Heart right ventricle (tissue), 16 donors: ENCODE results near the gene SNRNP48. TPM values are rescaled to one million over a fixed set of nuclear protein-coding genes. Genes with fewer than 3 reads are reported as not detected.

Experiments
- ATAC-seq, 8 donors: fragments of 200-7000 bp; cut with Tn5 transposase; one replicate each; pipeline ENCODE4 v1.9.1; 2020; ENCODE audit warnings: mild to moderate bottlenecking in 8 of 8, moderate library complexity in 8 of 8, moderate number of reproducible peaks in 1 of 8
- DNase-seq, 2 donors: peaks; one replicate each; pipeline ENCODE4 v3.0.0-alpha.2; 2020
- H3K27ac ChIP-seq, 10 donors: fragments of 200-600 bp; sonication (generic) in 2 of 10; one replicate each; pipeline versions ENCODE4 v1.5.0 to v1.8.0; 2020 to 2022; ENCODE audit warnings: mild to moderate bottlenecking in 3 of 10
- H3K27me3 ChIP-seq, 7 donors: fragments of 200-600 bp; one replicate each; pipeline ENCODE4 v1.8.0; 2021 to 2022; ENCODE audit warnings: mild to moderate bottlenecking in 2 of 7
- H3K36me3 ChIP-seq, 9 donors: fragments of 200-600 bp; sonication (generic) in 1 of 9; one replicate each; pipeline versions ENCODE4 v1.5.0 to v1.8.0; 2020 to 2022; ENCODE audit warnings: mild to moderate bottlenecking in 2 of 9
- H3K4me1 ChIP-seq, 9 donors: fragments of 200-600 bp; sonication (generic) in 1 of 9; one replicate each; pipeline versions ENCODE4 v1.5.0 to v1.8.0; 2020 to 2022; ENCODE audit warnings: mild to moderate bottlenecking in 4 of 9
- H3K4me3 ChIP-seq, 10 donors: fragments of 200-600 bp; sonication (generic) in 2 of 10; one replicate each; pipeline versions ENCODE4 v1.5.0 to v1.8.0; 2020 to 2022; ENCODE audit warnings: mild to moderate bottlenecking in 7 of 10, moderate library complexity in 2 of 10
- H3K9me3 ChIP-seq, 11 donors: fragments of 200-600 bp in 10 of 11; sonication (generic) in 2 of 11; one replicate each; pipeline versions ENCODE4 v1.5.0 to v1.8.0; 2013 to 2022; ENCODE audit warnings: mild to moderate bottlenecking in 2 of 11, control low read depth in 1 of 11, moderate library complexity in 1 of 11
- CTCF ChIP-seq, 9 donors: fragments of 200-600 bp; sonication (generic) in 2 of 9; IDR thresholded peaks; one replicate each; pipeline versions ENCODE4 v1.5.0 to v1.8.0; 2021 to 2022; ENCODE audit warnings: antibody characterized with exemption in 9 of 9, mild to moderate bottlenecking in 5 of 9, moderate library complexity in 1 of 9
- WGBS, 2 donors: extraction: QIAGEN DNeasy Blood & Tissue Kit; methylation state at CpG; one replicate each; pipeline ENCODE4 v1.1.7; 2013; ENCODE audit warnings: inconsistent platforms in 1 of 2; 5-methylcytosine and 5-hydroxymethylcytosine counted together
- intact Hi-C, 10 donors: fragments of 100-400 bp; cut with DNase I; formaldehyde crosslinking; loops; one replicate each; pipeline versions ENCODE4 v1.11.1 to v1.14.2; 2022
- polyA plus RNA-seq, 2 donors: library from polyadenylated mRNA; stranded (reverse); fragments of 200-250 nt; gene quantifications; one replicate each; pipeline ENCODE4 v1.2.3, GENCODE V29; 2013
- total RNA-seq, 10 donors: library from RNA; stranded (reverse); fragmentation: NEBNext Ultra II Directional in 3 of 10; extraction: Animal tissue kit (Norgen Biotek cat#: 25700) in 3 of 10; gene quantifications; one replicate each; pipeline versions ENCODE4 v1.2.1 to v1.2.4, GENCODE V29; 2021 to 2023
- donor health status: Arrhythmogenic right ventricular cardiomyopathy.
- donor health status: ischemic (EF 13 %, LVEDD 7.1; RV severe dilation, severe dysfunction).
- donor health status: healthy with polysubstance abuse.
- donor health status: DM: no; HTN: yes; CAD: no.
- donor health status: DM: no; HTN: no; CAD: no.
- donor health status: ischemic (EF 25% LVEDD 6.9; RV normal size, moderate dysfunction).
- donor health status: ischemic (EF 25% LVEDD 5.7; RV mildly dilated, moderate dysfunction).
- donor health status: healthy.
- donor health status: DM: yes; HTN: yes; CAD: no.
- donor health status: Ischemic cardiomyopathy.
- donor health status: ischemic (EF 35%, LVEDD 5.7; RV mildly dilated, moderate dysfunction).
- donor health status: nonischemic (EF 11% LVEDD 7.7; RV severe dilation, severe dysfunction).
- donor health status: DM: yes; HTN: yes; CAD: no.
- donor health status: PGD.
- donor health status: ischemic (EF 29% LVEDD 5.4; RV normal size, mild dysfunction).
- donor health status: nonischemic (EF 23%, LVEDD 6.1; RV moderate dilation, normal function).

Gene SNRNP48
- total and polyA plus RNA-seq, 12 donors: 9.1 to 21.1 (median 13.1) TPM

GRCh38 chr6:7542065-7542873 is 47.7 kb upstream of the SNRNP48 start:
- H3K36me3 ChIP-seq: no peaks in the 10 kb centered on the region
- H3K27ac ChIP-seq: peak overlapping the region; percentile 84 to 93 (median 90)
- peak overlapping the region; percentile 53 to 73 (median 66) for H3K4me3 ChIP-seq
- WGBS, 2 donors: 0 to 1% methylated on average over 78 to 80 of the region's 80 CpGs
- intact Hi-C loops: loop anchor here in 6 of 10 donors (5.0 to 10.0 kb wide), 4 partner anchors 75 to 120 kb away; no protein-coding TSS in a partner anchor
- no peak for TF ChIP-seq CTCF (IDR thresholded peaks at IDR 0.05)
- ATAC-seq: peak in 7 of 8 donors; percentile 10 to 59 (median 26)
- DNase-seq: peak; percentile 5 to 38
- H3K4me1 ChIP-seq: peaks cover 0 to 31% (median 15%) of the 10 kb centered on the region in 9 donors
- no peaks in the 10 kb centered on the region for H3K9me3 ChIP-seq
- H3K27me3 ChIP-seq: peaks cover 0 to 100% (median 58%) of the 10 kb centered on the region in 7 donors

- WGBS, 2 donors: 2 to 5% methylated on average over 32 of the region's 32 CpGs
- Histone ChIP-seq H3K27me3 (peaks cover 0 to 100% (median 58%) of the 10 kb centered on the region in 7 donors), H3K9me3 (no peaks in the 10 kb centered on the region), H3K4me1 (peaks cover 0 to 29% (median 15%) of the 10 kb centered on the region in 9 donors), H3K36me3 (no peaks in the 10 kb centered on the region), H3K4me3 (peak overlapping the region; percentile 53 to 73 (median 66)), H3K27ac (peak overlapping the region; percentile 84 to 93 (median 90))
- intact Hi-C loops: loop anchor here in 6 of 10 donors (5.0 to 10.0 kb wide), 4 partner anchors 76 to 121 kb away; no protein-coding TSS in a partner anchor
- no peak for TF ChIP-seq CTCF (IDR thresholded peaks at IDR 0.05)
- DNase-seq: peak; percentile 66 to 72
- ATAC-seq: peak; percentile 61 to 86 (median 78)
Measured at GRCh38 chr6:7542874-7543624, 46.9 kb upstream of the SNRNP48 start.

- Histone ChIP-seq H3K36me3 (no peaks in the 10 kb centered on the region), H3K27me3 (peaks cover 0 to 100% (median 62%) of the 10 kb centered on the region in 7 donors), H3K4me3 (peak overlapping the region; percentile 12 to 73 (median 64)), H3K4me1 (peaks cover 0 to 36% (median 8%) of the 10 kb centered on the region in 9 donors), H3K9me3 (no peaks in the 10 kb centered on the region), H3K27ac (peak overlapping the region; percentile 46 to 93 (median 90))
- DNase-seq (peak in 1 of 2 donors; percentile 4), ATAC-seq (peak in 2 of 8 donors; percentile 9)
- intact Hi-C loops: loop anchor here in 6 of 10 donors (5.0 to 10.0 kb wide), 4 partner anchors 77 to 122 kb away; no protein-coding TSS in a partner anchor
- peak in 1 of 9 donors; percentile 5 for TF ChIP-seq CTCF (IDR thresholded peaks at IDR 0.05)
- 28 to 38% methylated on average over 13 of the region's 13 CpGs for WGBS, 2 donors
Measured at GRCh38 chr6:7543789-7544424, 46.1 kb upstream of the SNRNP48 start.
